BE2C (cell line): ENCODE data around the gene RBM19.

Source experiments
- DNase-seq: peaks from one replicate; pipeline ENCODE4 v3.0.0-alpha.2; 2020
- H3K27me3 ChIP-seq: fragments of 250-450 bp; sonication (Bioruptor Pico); 2 replicates; pipeline ENCODE4 v1.5.1; 2020; ENCODE audit warnings: mild to moderate bottlenecking
- H3K36me3 ChIP-seq: fragments of 250-450 bp; sonication (Bioruptor Pico); 2 replicates; pipeline ENCODE4 v1.5.1; 2020; ENCODE audit warnings: mild to moderate bottlenecking
- H3K4me1 ChIP-seq: fragments of 250-450 bp; sonication (Bioruptor Pico); 2 replicates; pipeline ENCODE4 v1.5.1; 2020
- H3K4me3 ChIP-seq: 2 replicates; pipeline ENCODE4 v1.5.1; 2011; ENCODE audit warnings: low read depth, low read length
- H3K9me3 ChIP-seq: fragments of 250-450 bp; sonication (Bioruptor Pico); 2 replicates; pipeline ENCODE4 v1.5.1; 2020
- TF ChIP-seq, protein P1 (sequence below): IDR thresholded peaks from 2 replicates; pipeline ENCODE4 v1.5.1; 2012; ENCODE audit warnings: mild to moderate bottlenecking, low read depth, low read length

RBM19 gene

GRCh38 chr12:113950873-113951272, 15.3 kb downstream of the RBM19 start:
- TF ChIP-seq, protein P1, sequence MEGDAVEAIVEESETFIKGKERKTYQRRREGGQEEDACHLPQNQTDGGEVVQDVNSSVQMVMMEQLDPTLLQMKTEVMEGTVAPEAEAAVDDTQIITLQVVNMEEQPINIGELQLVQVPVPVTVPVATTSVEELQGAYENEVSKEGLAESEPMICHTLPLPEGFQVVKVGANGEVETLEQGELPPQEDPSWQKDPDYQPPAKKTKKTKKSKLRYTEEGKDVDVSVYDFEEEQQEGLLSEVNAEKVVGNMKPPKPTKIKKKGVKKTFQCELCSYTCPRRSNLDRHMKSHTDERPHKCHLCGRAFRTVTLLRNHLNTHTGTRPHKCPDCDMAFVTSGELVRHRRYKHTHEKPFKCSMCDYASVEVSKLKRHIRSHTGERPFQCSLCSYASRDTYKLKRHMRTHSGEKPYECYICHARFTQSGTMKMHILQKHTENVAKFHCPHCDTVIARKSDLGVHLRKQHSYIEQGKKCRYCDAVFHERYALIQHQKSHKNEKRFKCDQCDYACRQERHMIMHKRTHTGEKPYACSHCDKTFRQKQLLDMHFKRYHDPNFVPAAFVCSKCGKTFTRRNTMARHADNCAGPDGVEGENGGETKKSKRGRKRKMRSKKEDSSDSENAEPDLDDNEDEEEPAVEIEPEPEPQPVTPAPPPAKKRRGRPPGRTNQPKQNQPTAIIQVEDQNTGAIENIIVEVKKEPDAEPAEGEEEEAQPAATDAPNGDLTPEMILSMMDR = no peak
- DNase-seq = no peak
- peaks cover 56% of the 10 kb centered on the region for H3K36me3 ChIP-seq
- no peak overlapping the region for H3K4me3 ChIP-seq
- H3K9me3 ChIP-seq = no peaks in the 10 kb centered on the region
- no peaks in the 10 kb centered on the region for H3K27me3 ChIP-seq
- no peaks in the 10 kb centered on the region for H3K4me1 ChIP-seq

DNA sequence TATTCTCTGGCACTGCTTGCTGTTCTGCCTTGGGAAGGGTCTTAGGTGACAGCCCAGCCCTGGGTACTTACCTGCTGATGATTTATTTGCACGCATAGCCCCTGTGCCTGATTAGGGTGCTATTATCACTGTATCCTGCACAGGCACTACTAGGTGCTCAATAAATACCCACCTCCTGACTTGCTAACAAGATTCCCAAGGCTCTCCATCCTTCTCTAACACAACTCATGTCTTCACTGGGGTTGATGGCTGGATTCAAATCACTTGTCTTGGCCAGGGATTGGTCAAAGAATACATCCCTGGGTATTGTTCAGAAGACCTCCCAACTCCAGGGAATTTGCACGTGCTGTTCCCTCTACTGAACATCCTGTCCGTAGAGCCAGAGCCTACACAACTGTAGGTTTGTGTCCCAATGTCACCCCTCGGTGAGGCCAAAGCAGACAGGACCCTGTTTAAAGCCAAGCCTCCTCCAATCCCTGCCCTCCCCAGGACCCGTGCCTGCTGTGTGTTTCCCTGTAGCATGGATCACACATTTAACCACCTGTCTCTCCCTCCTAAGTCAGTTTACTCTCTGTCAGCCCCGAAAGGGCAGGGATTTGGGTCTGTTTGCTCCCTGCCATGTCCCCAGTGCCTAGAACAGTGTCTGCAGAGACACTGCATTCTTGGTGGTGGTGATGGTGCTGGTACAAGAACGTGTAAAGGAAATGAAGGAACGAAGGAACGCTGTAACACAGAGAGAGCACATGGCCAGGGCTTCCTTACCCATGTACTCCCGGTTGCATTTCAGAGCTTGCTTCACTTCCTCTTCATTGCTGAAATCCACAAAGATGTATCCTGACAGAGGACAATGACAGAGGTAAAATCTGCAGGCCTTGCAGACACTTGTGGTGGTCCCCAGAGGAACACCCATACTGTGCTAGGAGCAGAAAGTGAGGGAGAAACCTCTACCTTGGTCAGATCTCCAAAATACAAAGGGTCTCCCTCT, 16.5 kb downstream of the RBM19 start:
- H3K36me3 ChIP-seq = peaks cover 56% of the 10 kb centered on the region
- H3K4me1 ChIP-seq = no peaks in the 10 kb centered on the region
- TF ChIP-seq, protein P1 = no peak
- no peaks in the 10 kb centered on the region for H3K27me3 ChIP-seq
- DNase-seq = no peak
- no peaks in the 10 kb centered on the region for H3K9me3 ChIP-seq
- no peak overlapping the region for H3K4me3 ChIP-seq

GRCh38 chr12:113948151-113948914, 17.8 kb downstream of the RBM19 start:
- TF ChIP-seq, protein P1 = no peak
- Histone ChIP-seq H3K4me1 (no peaks in the 10 kb centered on the region), H3K36me3 (peaks cover 60% of the 10 kb centered on the region), H3K9me3 (no peaks in the 10 kb centered on the region), H3K27me3 (no peaks in the 10 kb centered on the region), H3K4me3 (no peak overlapping the region)
- DNase-seq = no peak

GRCh38 chr12:113946175-113946574, 19.9 kb downstream of the RBM19 start:
- H3K36me3 ChIP-seq = peaks cover 70% of the 10 kb centered on the region

DNA sequence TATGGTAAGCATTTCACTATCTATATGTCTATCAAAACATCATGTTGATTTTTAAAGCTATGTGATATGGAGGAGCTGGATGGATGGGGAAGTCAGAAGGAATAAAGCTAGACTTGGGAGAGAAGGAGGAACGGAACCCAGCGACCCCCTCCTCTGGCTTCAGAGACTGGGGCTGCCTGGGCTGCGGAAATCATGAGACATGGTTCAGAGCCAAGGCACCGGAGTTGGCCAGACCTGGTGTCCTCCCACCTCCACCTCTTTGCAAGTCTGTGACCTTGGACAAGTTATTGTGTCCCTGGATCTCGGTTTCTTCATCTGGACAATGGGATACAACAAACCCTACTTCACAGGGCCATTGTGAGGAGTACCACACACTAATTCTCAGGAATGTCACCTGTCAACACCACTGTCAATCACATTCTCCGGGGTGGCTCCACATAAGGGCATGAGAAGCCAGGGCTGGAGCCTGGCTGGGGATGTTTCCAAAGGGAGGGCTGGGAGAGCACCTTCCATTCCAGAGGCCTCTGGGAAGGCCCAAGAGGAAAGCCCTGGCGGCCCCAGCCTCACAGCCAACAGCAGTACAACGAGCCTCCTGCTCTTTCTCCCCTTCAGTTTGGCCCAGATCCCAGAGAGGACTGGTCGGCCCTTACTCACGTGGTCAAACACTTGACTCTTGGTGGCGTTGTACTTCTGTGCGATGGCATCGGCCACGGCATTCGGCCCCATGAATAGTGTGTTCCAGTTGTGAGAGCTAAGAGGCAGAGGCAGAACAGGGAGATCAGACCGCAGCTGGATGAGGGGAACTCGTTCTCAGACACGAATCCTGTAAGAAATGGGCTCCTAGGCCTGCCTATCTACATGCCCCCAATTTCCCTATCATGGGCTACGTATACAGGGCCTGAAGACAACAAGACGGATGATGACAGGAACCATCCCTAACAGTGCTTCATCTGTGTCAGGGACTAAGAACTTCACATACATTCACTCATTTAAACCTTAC, 20.7 kb downstream of the RBM19 start:
- peaks cover 77% of the 10 kb centered on the region for H3K36me3 ChIP-seq
- H3K27me3 ChIP-seq = no peaks in the 10 kb centered on the region

More at GRCh38 chr12:113946175-113946574, 19.9 kb downstream of the RBM19 start:
- DNase-seq = no peak
- TF ChIP-seq, protein P1 = no peak
- H3K4me3 ChIP-seq = no peak overlapping the region
- no peaks in the 10 kb centered on the region for H3K27me3 ChIP-seq
- H3K4me1 ChIP-seq = no peaks in the 10 kb centered on the region
- H3K9me3 ChIP-seq = no peaks in the 10 kb centered on the region

More for the DNA sequence above, 20.7 kb downstream of the RBM19 start:
- Histone ChIP-seq H3K4me1 (no peaks in the 10 kb centered on the region), H3K4me3 (no peak overlapping the region), H3K9me3 (no peaks in the 10 kb centered on the region)
- no peak for DNase-seq
- TF ChIP-seq, protein P1 = no peak
